AG08396 (cell line): ENCODE measurements around the gene AK3.
"Not testable (repeated sequence)": the region's sequence is repeated elsewhere in the genome, so short reads cannot be mapped to it uniquely, and the experiment has no call there.

Experiments
- DNase-seq: peaks from one replicate; pipeline ENCODE4 v3.0.0; 2012; ENCODE audit warnings: low spot score, mixed read lengths

The AK3 gene

DNA sequence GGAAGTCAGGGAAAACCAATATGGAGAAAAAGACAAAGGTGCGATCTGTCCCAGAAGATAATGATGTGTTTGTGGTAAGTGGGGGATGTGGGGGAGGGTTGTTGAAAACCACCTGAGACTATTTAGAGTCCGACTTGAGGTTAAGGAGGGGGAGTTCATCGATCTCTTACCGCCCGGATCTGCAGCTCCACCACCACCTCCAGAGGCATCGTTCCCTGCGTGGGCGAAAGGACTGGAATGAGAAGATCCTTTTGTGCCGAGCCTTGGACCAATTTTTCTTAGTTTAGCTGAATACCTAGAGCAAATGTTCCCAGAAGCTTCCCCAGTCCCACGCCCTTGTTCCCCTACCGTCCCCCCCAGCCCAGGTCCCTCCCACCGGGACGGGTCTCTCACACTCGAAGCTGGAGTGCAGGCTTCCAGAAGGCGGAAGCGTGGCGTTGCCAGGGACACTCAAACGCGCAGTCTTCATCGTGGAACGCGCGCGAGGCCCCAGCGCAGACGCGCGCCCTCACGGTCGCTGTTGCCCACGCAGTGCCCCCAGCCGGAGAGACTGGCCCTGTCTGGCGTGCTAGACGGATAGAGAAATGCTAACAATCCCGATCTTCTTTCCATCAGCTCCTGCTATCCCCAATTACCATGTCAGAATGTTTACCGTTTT lies 74.8 kb downstream of the AK3 start, which contains the start of gene SPATA6L:
TSS of gene SPATA6L (minus strand) at position 439 of the 658 bp plus-strand sequence. CDS start at position 209, 230 bp downstream.
- DNase-seq = peak; percentile 61

- no peak for DNase-seq
Measured at GRCh38 chr9:4665357-4665756, 75.6 kb downstream of the AK3 start.

DNA sequence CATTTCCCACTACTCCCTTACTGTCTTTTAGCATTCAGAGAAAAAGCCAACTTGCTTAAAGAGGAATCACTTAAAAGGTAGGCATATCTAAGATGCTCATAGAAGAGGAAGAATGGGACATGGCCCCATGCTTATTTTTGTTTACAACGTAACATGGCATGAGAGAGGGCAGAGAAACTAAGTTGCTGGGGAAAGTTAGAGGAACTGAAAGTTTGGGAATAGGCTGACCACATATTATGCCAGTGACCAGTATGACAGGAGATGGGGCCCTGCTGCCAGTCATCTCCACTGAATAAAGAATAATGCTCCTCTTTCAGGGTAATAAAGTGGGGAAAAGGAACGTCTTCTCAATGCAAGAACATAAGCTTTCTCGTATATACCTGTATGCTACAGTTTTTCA lies 77.0 kb downstream of the AK3 start:
- DNase-seq = no peak

DNA sequence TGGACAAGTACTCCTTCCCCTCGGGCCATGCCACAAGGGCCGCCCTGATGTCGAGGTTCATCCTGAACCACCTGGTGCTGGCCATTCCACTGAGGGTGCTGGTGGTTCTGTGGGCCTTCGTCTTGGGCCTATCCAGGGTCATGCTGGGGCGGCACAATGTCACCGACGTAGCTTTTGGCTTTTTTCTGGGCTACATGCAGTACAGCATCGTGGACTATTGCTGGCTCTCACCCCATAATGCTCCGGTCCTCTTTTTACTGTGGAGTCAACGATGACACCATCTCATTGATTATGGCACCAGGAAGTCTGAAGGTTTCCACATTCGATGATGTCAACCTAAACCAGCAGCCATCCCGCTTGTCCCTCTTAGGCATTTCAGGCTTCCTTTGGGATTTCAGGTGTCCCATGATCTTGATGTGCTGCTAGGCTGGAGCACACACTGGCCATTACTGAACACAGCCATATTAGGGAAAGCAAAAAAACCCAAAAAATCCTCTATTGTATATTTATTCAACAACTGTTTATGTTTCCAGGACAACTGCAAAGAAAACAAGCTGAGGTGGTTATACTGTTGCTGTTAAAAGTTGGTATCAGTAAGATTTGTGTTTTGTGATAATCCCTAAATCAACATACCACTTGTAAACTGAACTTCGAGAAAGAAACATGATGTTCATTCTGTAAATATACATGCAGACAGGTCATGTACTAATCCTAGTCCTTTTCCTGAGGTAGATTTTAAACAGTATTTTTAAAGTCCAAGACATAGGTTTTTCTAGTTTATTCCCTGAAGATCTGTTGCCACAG lies 77.8 kb downstream of the AK3 start:
- DNase-seq = no peak

DNA sequence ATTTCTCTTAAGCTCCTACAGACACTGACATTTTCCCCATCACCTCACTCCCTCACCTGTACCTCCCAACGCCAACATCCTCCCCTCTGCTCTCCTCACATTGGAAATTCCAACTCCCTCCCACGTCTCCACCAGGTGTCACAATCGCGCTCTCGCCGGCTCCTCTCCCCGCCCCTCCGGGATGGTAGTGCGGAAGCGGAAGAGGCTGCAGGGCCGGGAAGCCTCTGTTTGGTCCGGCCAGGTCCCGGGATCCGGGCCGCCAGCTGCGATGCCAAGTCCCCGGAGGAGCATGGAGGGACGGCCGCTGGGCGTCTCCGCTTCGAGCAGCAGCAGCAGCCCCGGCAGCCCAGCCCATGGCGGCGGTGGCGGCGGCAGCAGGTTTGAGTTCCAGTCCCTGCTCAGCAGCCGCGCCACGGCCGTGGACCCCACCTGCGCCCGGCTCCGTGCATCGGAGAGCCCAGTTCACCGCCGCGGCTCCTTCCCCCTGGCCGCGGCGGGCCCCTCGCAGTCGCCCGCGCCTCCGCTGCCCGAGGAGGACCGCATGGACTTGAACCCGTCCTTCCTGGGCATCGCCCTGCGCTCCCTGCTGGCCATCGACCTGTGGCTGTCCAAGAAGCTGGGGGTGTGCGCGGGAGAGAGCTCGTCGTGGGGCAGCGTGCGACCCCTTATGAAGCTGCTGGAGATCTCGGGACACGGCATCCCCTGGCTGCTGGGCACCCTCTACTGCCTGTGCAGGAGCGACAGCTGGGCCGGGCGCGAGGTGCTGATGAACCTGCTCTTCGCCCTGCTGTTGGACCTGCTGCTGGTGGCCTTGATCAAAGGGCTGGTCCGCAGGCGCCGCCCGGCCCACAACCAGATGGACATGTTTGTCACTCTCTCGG lies 78.7 kb downstream of the AK3 start, which contains the start of gene PLPP6:
TSS of gene PLPP6 (plus strand) at position 187 of the 881 bp plus-strand sequence. CDS start at position 269, 82 bp downstream.
- peak; percentile 90 for DNase-seq

DNA sequence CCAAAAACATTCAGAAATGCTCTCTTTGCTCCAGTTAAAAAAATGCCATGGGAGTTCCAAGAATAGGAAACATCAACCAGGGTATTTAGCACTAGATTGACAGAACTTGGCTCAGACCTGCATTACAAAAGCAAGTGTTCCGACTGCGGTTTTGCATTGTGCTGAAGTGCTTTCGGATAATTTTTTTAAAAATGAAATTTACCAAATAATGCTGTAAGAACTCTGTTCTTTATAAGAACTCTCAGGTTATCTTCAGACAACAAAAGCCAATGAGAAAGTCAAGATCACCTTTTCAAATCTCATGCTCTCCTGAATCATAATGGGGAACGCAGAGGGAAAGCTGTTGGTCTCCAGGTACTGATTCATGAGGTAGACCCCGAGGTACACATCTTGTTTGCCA lies 79.4 kb downstream of the AK3 start:
- DNase-seq = no peak

DNA sequence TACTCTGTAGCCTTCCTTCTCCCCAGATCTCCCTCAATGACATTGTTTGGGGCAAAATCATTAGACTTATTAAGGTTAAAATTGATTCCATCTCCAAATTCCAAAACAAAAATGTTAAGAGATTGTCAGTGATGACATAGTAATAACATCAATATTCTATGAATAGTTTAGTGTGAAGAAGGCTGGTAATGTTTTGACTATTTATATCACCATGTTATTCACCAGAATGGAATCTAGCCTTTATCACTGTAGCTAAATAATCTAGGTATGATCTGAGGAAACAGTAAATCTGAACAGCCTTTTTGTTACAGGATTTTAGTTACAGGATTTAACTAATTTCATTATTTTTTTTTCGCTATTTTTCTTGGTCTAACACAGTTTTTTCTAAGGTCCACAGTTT lies 79.8 kb downstream of the AK3 start:
- DNase-seq = peak; percentile 61

DNA sequence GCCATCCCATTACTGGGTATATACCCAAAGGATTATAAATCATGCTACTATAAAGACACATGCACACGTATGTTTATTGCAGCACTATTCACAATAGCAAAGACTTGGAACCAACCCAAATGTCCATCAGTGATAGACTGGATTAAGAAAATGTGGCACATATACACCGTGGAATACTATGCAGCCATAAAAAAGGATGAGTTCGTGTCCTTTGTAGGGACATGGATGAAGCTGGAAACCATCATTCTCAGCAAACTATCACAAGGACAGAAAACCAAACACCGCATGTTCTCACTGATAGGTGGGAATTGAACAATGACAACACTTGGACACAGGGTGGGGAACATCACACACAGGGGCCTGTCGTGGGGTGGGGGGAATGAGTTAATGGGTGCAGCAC lies 80.3 kb downstream of the AK3 start:
- DNase-seq = not testable (repeated sequence)
